ENCODE data around the gene CAMK2A. TPM values are rescaled to one million over a fixed set of nuclear protein-coding genes. Genes with fewer than 3 reads are reported as not detected.

The CAMK2A gene
- total and polyA plus RNA-seq, 3 experiments from 2014 or later: not detected

GRCh38 chr5:150327139-150327538 lies 37.6 kb upstream of the CAMK2A start:
- CTCF ChIA-PET: interaction anchor here (1.6 kb wide), 1 partner anchor 23 kb away, joined by 4 read pairs; no protein-coding TSS in a partner anchor
- no peaks in the 10 kb centered on the region for H3K9me3 Mint-ChIP-seq
- H3K4me1 Mint-ChIP-seq: peaks cover 1 to 2% (median 2%) of the 10 kb centered on the region in 3 donors

DNA sequence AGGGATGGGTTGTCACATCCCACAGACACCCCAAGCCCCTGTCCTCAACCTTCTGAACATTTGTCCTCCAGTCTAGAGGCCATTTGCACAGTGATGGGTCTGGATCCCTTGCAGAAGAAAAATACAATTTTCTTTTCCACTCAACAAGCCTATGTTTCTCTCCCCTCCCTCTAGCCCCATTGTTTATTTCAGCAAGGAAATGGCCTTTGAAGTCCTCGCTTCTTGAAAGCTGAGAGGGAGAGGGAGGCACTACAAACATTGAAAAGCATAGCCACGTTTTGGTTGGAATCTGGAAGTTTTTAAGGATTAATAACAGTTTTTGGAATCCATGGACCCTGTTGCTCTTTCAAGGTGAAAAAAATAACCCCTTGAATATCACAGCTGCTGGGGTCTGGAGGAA lies 37.1 kb upstream of the CAMK2A start:
- ChIA-PET CTCF (interaction anchor here (1.6 kb wide), 1 partner anchor 23 kb away, joined by 4 read pairs; no protein-coding TSS in a partner anchor), POLR2A (no interaction called here)
- H3K27ac ChIP-seq (ENCODE audit: low read depth, low read length): no peak overlapping the region
- H3K4me3 ChIP-seq (ENCODE audit: low read length): no peak overlapping the region
- Mint-ChIP-seq H3K27ac (no peak overlapping the region), H3K4me3 (no peak overlapping the region), H3K36me3 (no peaks in the 10 kb centered on the region), H3K27me3 (peaks cover 4 to 24% of the 10 kb centered on the region in 2 donors), H3K9me3 (no peaks in the 10 kb centered on the region), H3K4me1 (peaks cover 5 to 7% (median 6%) of the 10 kb centered on the region in 3 donors)
- no peaks in the 10 kb centered on the region for H3K36me3 ChIP-seq (ENCODE audit: insufficient read depth, low read length)
- DNase-seq: no peak
- no peaks in the 10 kb centered on the region for H3K4me1 ChIP-seq (ENCODE audit: insufficient read depth, low read length)
- H3K27me3 ChIP-seq (ENCODE audit: insufficient read depth, low read length, poor library complexity, severe bottlenecking): no peaks in the 10 kb centered on the region
- H3K9me3 ChIP-seq (ENCODE audit: low read length): no peaks in the 10 kb centered on the region

More at GRCh38 chr5:150327139-150327538, 37.6 kb upstream of the CAMK2A start:
- no peak overlapping the region for H3K27ac Mint-ChIP-seq
- Histone ChIP-seq H3K27me3 (ENCODE audit: insufficient read depth, low read length, poor library complexity, severe bottlenecking) (no peaks in the 10 kb centered on the region), H3K36me3 (ENCODE audit: insufficient read depth, low read length) (no peaks in the 10 kb centered on the region), H3K4me3 (ENCODE audit: low read length) (no peak overlapping the region), H3K9me3 (ENCODE audit: low read length) (no peaks in the 10 kb centered on the region), H3K27ac (ENCODE audit: low read depth, low read length) (no peak overlapping the region), H3K4me1 (ENCODE audit: insufficient read depth, low read length) (no peaks in the 10 kb centered on the region)
- H3K27me3 Mint-ChIP-seq: peaks cover 4 to 24% of the 10 kb centered on the region in 2 donors
- H3K36me3 Mint-ChIP-seq: no peaks in the 10 kb centered on the region
- DNase-seq: no peak
- POLR2A ChIA-PET: no interaction called here
- no peak overlapping the region for H3K4me3 Mint-ChIP-seq

GRCh38 chr5:150325426-150325825 lies 35.9 kb upstream of the CAMK2A start:
- H3K27ac ChIP-seq (ENCODE audit: low read depth, low read length): no peak overlapping the region
- H3K36me3 ChIP-seq (ENCODE audit: insufficient read depth, low read length): no peaks in the 10 kb centered on the region
- Mint-ChIP-seq H3K27ac (no peak overlapping the region), H3K27me3 (peaks cover 4 to 24% of the 10 kb centered on the region in 2 donors), H3K9me3 (no peaks in the 10 kb centered on the region), H3K36me3 (no peaks in the 10 kb centered on the region), H3K4me3 (no peak overlapping the region), H3K4me1 (peaks cover 5 to 7% (median 7%) of the 10 kb centered on the region in 3 donors)
- ChIA-PET CTCF (no interaction called here), POLR2A (no interaction called here)
- no peak for DNase-seq
- no peaks in the 10 kb centered on the region for H3K4me1 ChIP-seq (ENCODE audit: insufficient read depth, low read length)
- no peaks in the 10 kb centered on the region for H3K27me3 ChIP-seq (ENCODE audit: insufficient read depth, low read length, poor library complexity, severe bottlenecking)
- H3K9me3 ChIP-seq (ENCODE audit: low read length): no peaks in the 10 kb centered on the region
- no peak overlapping the region for H3K4me3 ChIP-seq (ENCODE audit: low read length)

DNA sequence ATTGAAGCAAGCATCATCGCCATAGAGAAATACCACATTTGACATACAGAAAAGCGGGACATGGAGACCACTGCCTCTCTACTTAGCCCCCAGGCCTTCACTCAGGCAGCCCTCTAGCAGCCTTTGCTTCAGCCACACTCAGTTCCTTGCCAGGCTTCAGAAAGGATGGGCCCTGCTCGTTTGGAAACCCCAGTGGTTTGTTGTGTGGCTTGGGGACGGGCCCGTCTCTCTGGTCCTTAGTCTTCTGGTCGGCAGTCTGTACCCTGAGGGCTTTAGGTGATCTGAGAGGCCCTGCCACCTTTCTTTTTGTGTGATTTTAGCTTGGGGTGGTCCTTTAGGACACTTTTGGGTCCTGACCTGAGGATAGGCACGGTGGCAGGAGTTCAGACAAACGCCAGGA lies 34.2 kb upstream of the CAMK2A start:
- Mint-ChIP-seq H3K36me3 (no peaks in the 10 kb centered on the region), H3K4me3 (no peak overlapping the region), H3K27ac (no peak overlapping the region), H3K27me3 (peaks cover 4 to 16% of the 10 kb centered on the region in 2 donors), H3K4me1 (peaks cover 5 to 7% (median 7%) of the 10 kb centered on the region in 3 donors), H3K9me3 (no peaks in the 10 kb centered on the region)
- ChIA-PET CTCF (no interaction called here), POLR2A (no interaction called here)
- Histone ChIP-seq H3K36me3 (ENCODE audit: insufficient read depth, low read length) (no peaks in the 10 kb centered on the region), H3K4me1 (ENCODE audit: insufficient read depth, low read length) (no peaks in the 10 kb centered on the region), H3K27ac (ENCODE audit: low read depth, low read length) (no peak overlapping the region), H3K4me3 (ENCODE audit: low read length) (no peak overlapping the region), H3K27me3 (ENCODE audit: insufficient read depth, low read length, poor library complexity, severe bottlenecking) (no peaks in the 10 kb centered on the region), H3K9me3 (ENCODE audit: low read length) (no peaks in the 10 kb centered on the region)
- DNase-seq: no peak

- POLR2A ChIA-PET: no interaction called here
- no peaks in the 10 kb centered on the region for H3K9me3 ChIP-seq (ENCODE audit: low read length)
- Mint-ChIP-seq H3K36me3 (no peaks in the 10 kb centered on the region), H3K27me3 (peaks cover 6 to 20% of the 10 kb centered on the region in 2 donors), H3K27ac (no peak overlapping the region), H3K4me3 (no peak overlapping the region), H3K4me1 (peaks cover 5 to 7% (median 7%) of the 10 kb centered on the region in 3 donors), H3K9me3 (no peaks in the 10 kb centered on the region)
- no peak for DNase-seq
- no peak overlapping the region for H3K27ac ChIP-seq (ENCODE audit: low read depth, low read length)
- no peaks in the 10 kb centered on the region for H3K4me1 ChIP-seq (ENCODE audit: insufficient read depth, low read length)
- no peaks in the 10 kb centered on the region for H3K36me3 ChIP-seq (ENCODE audit: insufficient read depth, low read length)
- no peak overlapping the region for H3K4me3 ChIP-seq (ENCODE audit: low read length)
- CTCF ChIA-PET: interaction anchor here (1.0 kb wide), 1 partner anchor 17 kb away, joined by 4 read pairs; no protein-coding TSS in a partner anchor
- H3K27me3 ChIP-seq (ENCODE audit: insufficient read depth, low read length, poor library complexity, severe bottlenecking): no peaks in the 10 kb centered on the region
Observed at GRCh38 chr5:150323092-150323491, 33.5 kb upstream of the CAMK2A start.

- no peaks in the 10 kb centered on the region for H3K9me3 Mint-ChIP-seq
- no peaks in the 10 kb centered on the region for H3K36me3 Mint-ChIP-seq
- H3K27ac Mint-ChIP-seq: no peak overlapping the region
- Histone ChIP-seq H3K4me1 (ENCODE audit: insufficient read depth, low read length) (no peaks in the 10 kb centered on the region), H3K4me3 (ENCODE audit: low read length) (no peak overlapping the region), H3K9me3 (ENCODE audit: low read length) (no peaks in the 10 kb centered on the region), H3K27ac (ENCODE audit: low read depth, low read length) (no peak overlapping the region), H3K36me3 (ENCODE audit: insufficient read depth, low read length) (no peaks in the 10 kb centered on the region), H3K27me3 (ENCODE audit: insufficient read depth, low read length, poor library complexity, severe bottlenecking) (no peaks in the 10 kb centered on the region)
- POLR2A ChIA-PET: no interaction called here
- peaks cover 5 to 7% (median 7%) of the 10 kb centered on the region in 3 donors for H3K4me1 Mint-ChIP-seq
- H3K27me3 Mint-ChIP-seq: peaks cover 8 to 16% of the 10 kb centered on the region in 2 donors
- DNase-seq: no peak
- H3K4me3 Mint-ChIP-seq: no peak overlapping the region
- CTCF ChIA-PET: no interaction called here
Observed at GRCh38 chr5:150322202-150322601, 32.6 kb upstream of the CAMK2A start.

DNA sequence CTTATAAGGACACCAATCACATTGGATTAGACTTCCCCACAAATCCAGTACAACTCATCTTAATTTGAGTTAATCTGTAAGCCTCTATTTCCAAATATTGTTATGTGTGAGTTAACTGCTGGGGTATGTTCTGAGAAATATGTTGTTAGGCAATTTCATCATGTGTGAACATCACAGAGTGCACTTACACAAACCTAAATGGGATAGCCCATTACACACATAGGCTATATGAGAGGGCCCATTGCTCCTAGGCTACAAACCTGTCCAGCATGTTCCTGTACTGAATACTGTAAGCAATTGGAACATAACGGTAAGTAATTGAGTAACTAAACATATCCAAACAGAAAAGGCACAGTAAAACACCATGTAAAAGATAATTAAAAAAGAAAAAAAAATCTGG lies 32.2 kb upstream of the CAMK2A start:
- no peak overlapping the region for H3K27ac ChIP-seq (ENCODE audit: low read depth, low read length)
- CTCF ChIA-PET: no interaction called here
- Mint-ChIP-seq H3K9me3 (no peaks in the 10 kb centered on the region), H3K36me3 (no peaks in the 10 kb centered on the region), H3K4me1 (peaks cover 5 to 7% (median 7%) of the 10 kb centered on the region in 3 donors), H3K4me3 (no peak overlapping the region), H3K27me3 (peaks cover 8 to 15% of the 10 kb centered on the region in 2 donors), H3K27ac (no peak overlapping the region)
- POLR2A ChIA-PET: no interaction called here
- no peaks in the 10 kb centered on the region for H3K27me3 ChIP-seq (ENCODE audit: insufficient read depth, low read length, poor library complexity, severe bottlenecking)
- H3K36me3 ChIP-seq (ENCODE audit: insufficient read depth, low read length): no peaks in the 10 kb centered on the region
- no peaks in the 10 kb centered on the region for H3K9me3 ChIP-seq (ENCODE audit: low read length)
- DNase-seq: no peak
- H3K4me1 ChIP-seq (ENCODE audit: insufficient read depth, low read length): no peaks in the 10 kb centered on the region
- no peak overlapping the region for H3K4me3 ChIP-seq (ENCODE audit: low read length)

DNA sequence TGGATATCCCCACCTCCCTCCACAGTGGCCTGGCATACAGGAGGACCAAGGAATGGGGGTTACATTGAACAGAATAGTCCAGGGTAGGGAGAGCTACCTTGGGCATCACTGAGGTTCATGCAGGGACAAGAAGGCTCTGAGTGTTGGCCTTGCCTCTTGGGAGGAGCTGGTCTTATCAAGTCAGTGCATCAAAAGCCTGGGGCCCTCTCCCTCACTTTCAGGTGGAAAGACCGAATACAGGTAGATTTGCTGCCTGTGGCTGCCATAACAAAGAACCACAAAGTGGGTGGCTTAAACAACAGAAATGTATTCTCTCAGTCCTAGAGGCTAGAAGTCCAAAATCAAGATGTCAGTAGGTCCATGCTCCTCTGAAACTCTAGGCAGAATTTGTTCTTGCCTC lies 31.6 kb upstream of the CAMK2A start:
- Histone ChIP-seq H3K36me3 (ENCODE audit: insufficient read depth, low read length) (no peaks in the 10 kb centered on the region), H3K9me3 (ENCODE audit: low read length) (no peaks in the 10 kb centered on the region), H3K27ac (ENCODE audit: low read depth, low read length) (no peak overlapping the region), H3K27me3 (ENCODE audit: insufficient read depth, low read length, poor library complexity, severe bottlenecking) (no peaks in the 10 kb centered on the region), H3K4me1 (ENCODE audit: insufficient read depth, low read length) (no peaks in the 10 kb centered on the region), H3K4me3 (ENCODE audit: low read length) (no peak overlapping the region)
- POLR2A ChIA-PET: no interaction called here
- H3K36me3 Mint-ChIP-seq: no peaks in the 10 kb centered on the region
- peaks cover 8 to 12% of the 10 kb centered on the region in 2 donors for H3K27me3 Mint-ChIP-seq
- H3K4me1 Mint-ChIP-seq: peaks cover 5 to 7% (median 7%) of the 10 kb centered on the region in 3 donors
- no peak for DNase-seq
- H3K9me3 Mint-ChIP-seq: no peaks in the 10 kb centered on the region
- CTCF ChIA-PET: no interaction called here
- H3K4me3 Mint-ChIP-seq: no peak overlapping the region
- H3K27ac Mint-ChIP-seq: no peak overlapping the region

All from CD8-positive, alpha-beta memory T cell (primary cell).